CD4-positive, alpha-beta T cell (primary cell): ENCODE measurements around the gene ABCC11. TPM values are rescaled to one million over a fixed set of nuclear protein-coding genes. Genes with fewer than 3 reads are reported as not detected.

Source experiments
- ATAC-seq: fragments of 200-7000 bp; cut with Tn5 transposase; one replicate; pipeline ENCODE4 v1.10.0; 2022; ENCODE audit warnings: mild to moderate bottlenecking; ENCODE audit not compliant: poor library complexity
- CTCF ChIA-PET: fragments of 350-600 bp; sonication (Branson Sonifier 250); formaldehyde crosslinking; loops from one replicate; lab custom pipeline; 2021; ENCODE audit warnings: antibody characterized with exemption, inconsistent platforms; lab: Charles Lee
- POLR2A ChIA-PET: fragments of 350-600 bp; sonication (Branson Sonifier 250); formaldehyde crosslinking; loops from one replicate; lab custom pipeline; 2021; ENCODE audit warnings: antibody characterized with exemption, inconsistent platforms; lab: Charles Lee
- DNase-seq, 14 experiments: peaks; one replicate each; pipeline ENCODE4 v3.0.0-alpha.2; 2013 to 2020; ENCODE audit warnings: mixed read lengths in 2 of 14
- H3K27ac ChIP-seq, 2 donors: one replicate each; pipeline versions ENCODE4 v1.5.1 to v1.7.0; 2013; ENCODE audit warnings: low read length in 2 of 2, low read depth in 1 of 2, mild to moderate bottlenecking in 1 of 2
- H3K27me3 ChIP-seq, 2 experiments: 1 replicate in 1 of 2; 2 replicates in 1 of 2; pipeline versions ENCODE4 v1.6.1 to v1.7.0; 2013; ENCODE audit warnings: low read length in 2 of 2, control low read depth in 1 of 2, mild to moderate bottlenecking in 1 of 2, moderate library complexity in 1 of 2; ENCODE audit not compliant: insufficient read depth in 2 of 2, control insufficient read depth in 1 of 2
- H3K36me3 ChIP-seq: one replicate; pipeline ENCODE4 v1.6.1; 2013; ENCODE audit warnings: low read length, control low read depth; ENCODE audit not compliant: insufficient read depth
- H3K4me1 ChIP-seq: one replicate; pipeline ENCODE4 v1.6.1; 2013; ENCODE audit warnings: low read length, control low read depth; ENCODE audit not compliant: insufficient read depth
- H3K4me3 ChIP-seq: one replicate; pipeline ENCODE4 v1.5.1; 2013; ENCODE audit warnings: mild to moderate bottlenecking, low read length, moderate library complexity
- H3K9me3 ChIP-seq, 2 experiments: 1 replicate in 1 of 2; 2 replicates in 1 of 2; pipeline versions ENCODE4 v1.6.1 to v1.7.0; 2013; ENCODE audit warnings: low read length in 2 of 2, mild to moderate bottlenecking in 2 of 2, control low read depth in 1 of 2, moderate library complexity in 1 of 2; ENCODE audit not compliant: control insufficient read depth in 1 of 2, insufficient read depth in 1 of 2
- H3K27ac Mint-ChIP-seq: one replicate; pipeline ENCODE4 v1.8.0; 2020; ENCODE audit warnings: mixed read lengths
- H3K27me3 Mint-ChIP-seq: one replicate; pipeline ENCODE4 v1.8.0; 2021; ENCODE audit warnings: mixed read lengths
- H3K36me3 Mint-ChIP-seq: one replicate; pipeline ENCODE4 v1.8.0; 2021; ENCODE audit warnings: low read depth, mixed read lengths
- H3K4me1 Mint-ChIP-seq: one replicate; pipeline ENCODE4 v1.8.0; 2021; ENCODE audit warnings: low read depth, mixed read lengths
- H3K4me3 Mint-ChIP-seq: one replicate; pipeline ENCODE4 v1.8.0; 2020; ENCODE audit warnings: mild to moderate bottlenecking, mixed read lengths
- H3K9me3 Mint-ChIP-seq: one replicate; pipeline ENCODE4 v1.8.0; 2020; ENCODE audit warnings: mixed read lengths
- intact Hi-C, 2 experiments: fragments of 100-400 bp; cut with DNase I in 1 of 2; cut with micrococcal nuclease in 1 of 2; formaldehyde crosslinking; loops; one replicate each; pipeline versions ENCODE4 v1.15.1 to v1.9.0; 2023 to 2025; cut with DNase I, micrococcal nuclease
- total RNA-seq, 174 experiments: library from RNA in 2 of 174; stranded (reverse) in 2 of 174; gene quantifications; one replicate each; pipeline ENCODE4 v1.2.3 and lab custom pipeline; 2021 to 2026
- TF ChIP-seq, protein P1 (sequence below): fragments of 200-600 bp; IDR thresholded peaks from one replicate; pipeline ENCODE4 v1.8.0; 2022; ENCODE audit warnings: antibody characterized with exemption, mild to moderate bottlenecking

The ABCC11 gene
- total RNA-seq, 2 experiments from 2014 or later = 0.08 TPM; not detected in 1

- Mint-ChIP-seq H3K4me3 (no peak overlapping the region), H3K36me3 (no peaks in the 10 kb centered on the region), H3K27ac (no peak overlapping the region), H3K9me3 (no peaks in the 10 kb centered on the region), H3K27me3 (peaks cover 17% of the 10 kb centered on the region), H3K4me1 (no peaks in the 10 kb centered on the region)
- Histone ChIP-seq H3K4me1 (no peaks in the 10 kb centered on the region), H3K4me3 (no peak overlapping the region), H3K9me3 (no peaks in the 10 kb centered on the region), H3K36me3 (no peaks in the 10 kb centered on the region), H3K27me3 (no peaks in the 10 kb centered on the region), H3K27ac (no peak overlapping the region)
- ChIA-PET CTCF (no interaction called here), POLR2A (no interaction called here)
- intact Hi-C loops = loop anchor here in 1 of 2 experiments (5.0 kb wide), 1 partner anchor 400 kb away; no protein-coding TSS in a partner anchor
- TF ChIP-seq, protein P1, sequence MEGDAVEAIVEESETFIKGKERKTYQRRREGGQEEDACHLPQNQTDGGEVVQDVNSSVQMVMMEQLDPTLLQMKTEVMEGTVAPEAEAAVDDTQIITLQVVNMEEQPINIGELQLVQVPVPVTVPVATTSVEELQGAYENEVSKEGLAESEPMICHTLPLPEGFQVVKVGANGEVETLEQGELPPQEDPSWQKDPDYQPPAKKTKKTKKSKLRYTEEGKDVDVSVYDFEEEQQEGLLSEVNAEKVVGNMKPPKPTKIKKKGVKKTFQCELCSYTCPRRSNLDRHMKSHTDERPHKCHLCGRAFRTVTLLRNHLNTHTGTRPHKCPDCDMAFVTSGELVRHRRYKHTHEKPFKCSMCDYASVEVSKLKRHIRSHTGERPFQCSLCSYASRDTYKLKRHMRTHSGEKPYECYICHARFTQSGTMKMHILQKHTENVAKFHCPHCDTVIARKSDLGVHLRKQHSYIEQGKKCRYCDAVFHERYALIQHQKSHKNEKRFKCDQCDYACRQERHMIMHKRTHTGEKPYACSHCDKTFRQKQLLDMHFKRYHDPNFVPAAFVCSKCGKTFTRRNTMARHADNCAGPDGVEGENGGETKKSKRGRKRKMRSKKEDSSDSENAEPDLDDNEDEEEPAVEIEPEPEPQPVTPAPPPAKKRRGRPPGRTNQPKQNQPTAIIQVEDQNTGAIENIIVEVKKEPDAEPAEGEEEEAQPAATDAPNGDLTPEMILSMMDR = no peak
- DNase-seq (no peak), ATAC-seq (no peak)
Observed at GRCh38 chr16:48232493-48233040, 14.8 kb downstream of the ABCC11 start.

- ATAC-seq = peak; percentile 52
- Histone ChIP-seq H3K27me3 (no peaks in the 10 kb centered on the region), H3K9me3 (no peaks in the 10 kb centered on the region), H3K27ac (no peak overlapping the region), H3K4me3 (no peak overlapping the region), H3K36me3 (no peaks in the 10 kb centered on the region), H3K4me1 (no peaks in the 10 kb centered on the region)
- peak in 7 of 14 experiments; percentile 2 to 50 (median 16) for DNase-seq
- Mint-ChIP-seq H3K27me3 (peaks cover 17% of the 10 kb centered on the region), H3K4me3 (no peak overlapping the region), H3K36me3 (no peaks in the 10 kb centered on the region), H3K27ac (no peak overlapping the region), H3K9me3 (no peaks in the 10 kb centered on the region), H3K4me1 (no peaks in the 10 kb centered on the region)
- CTCF ChIA-PET = no interaction called here
- TF ChIP-seq, protein P1 = no peak
- POLR2A ChIA-PET = interaction anchor here (0.9 kb wide), 1 partner anchor 391 kb away, joined by 5 read pairs; no protein-coding TSS in a partner anchor
- intact Hi-C loops = loop anchor here (1.0 to 5.0 kb wide), 2 partner anchors 398 to 400 kb away; no protein-coding TSS in a partner anchor
Observed at GRCh38 chr16:48231727-48232492, 15.4 kb downstream of the ABCC11 start.

- TF ChIP-seq, protein P1 = no peak
- DNase-seq = no peak
- Mint-ChIP-seq H3K4me1 (no peaks in the 10 kb centered on the region), H3K36me3 (no peaks in the 10 kb centered on the region), H3K9me3 (no peaks in the 10 kb centered on the region), H3K27ac (no peak overlapping the region), H3K4me3 (no peak overlapping the region), H3K27me3 (peaks cover 20% of the 10 kb centered on the region)
- Histone ChIP-seq H3K27me3 (no peaks in the 10 kb centered on the region), H3K9me3 (no peaks in the 10 kb centered on the region), H3K4me1 (no peaks in the 10 kb centered on the region), H3K4me3 (no peak overlapping the region), H3K36me3 (no peaks in the 10 kb centered on the region), H3K27ac (no peak overlapping the region)
- ATAC-seq = no peak
- ChIA-PET POLR2A (no interaction called here), CTCF (no interaction called here)
- intact Hi-C loops = no loop called here
Observed at GRCh38 chr16:48225456-48225855, 21.9 kb downstream of the ABCC11 start.
